HG03196 (cell line): ENCODE data around the gene TRIM39.

Experiments used
- ATAC-seq: cut with Tn5 transposase; IDR thresholded peaks from one replicate; pipeline ENCODE4 v1.9.1; 2021; ENCODE audit not compliant: unreplicated experiment

TRIM39 gene

GRCh38 chr6:30327232-30327746, 562 bp downstream of the TRIM39 start:
- ATAC-seq = no peak

- ATAC-seq = no peak
These were observed 1.7 kb downstream of the TRIM39 start for GRCh38 chr6:30328397-30328796.

GRCh38 chr6:30329331-30329730, 2.6 kb downstream of the TRIM39 start:
- no peak for ATAC-seq

- ATAC-seq = no peak
These were observed 5.3 kb downstream of the TRIM39 start for GRCh38 chr6:30331981-30332380.

GRCh38 chr6:30334075-30334783, 7.5 kb downstream of the TRIM39 start:
- ATAC-seq = no peak

- ATAC-seq = no peak
These were observed 13.9 kb downstream of the TRIM39 start for GRCh38 chr6:30340589-30341054.

- ATAC-seq = no peak
These were observed 14.5 kb downstream of the TRIM39 start for GRCh38 chr6:30341218-30341617.

- ATAC-seq = no peak
These were observed 15.0 kb downstream of the TRIM39 start for GRCh38 chr6:30341728-30342127.

GRCh38 chr6:30344191-30344867, 17.6 kb downstream of the TRIM39 start:
- ATAC-seq = no peak

- peak; percentile 80 for ATAC-seq
These were observed 18.3 kb downstream of the TRIM39 start, which contains the start of gene RPP21 for GRCh38 chr6:30344868-30345671. Gene RPP21 (plus strand): TSS chr6:30345156. CDS start chr6:30345172, 16 bp downstream.

- no peak for ATAC-seq
These were observed 19.1 kb downstream of the TRIM39 start for GRCh38 chr6:30345852-30346251.

- ATAC-seq = no peak
These were observed 22.2 kb downstream of the TRIM39 start for GRCh38 chr6:30348957-30349356.

GRCh38 chr6:30349421-30350177, 22.9 kb downstream of the TRIM39 start:
- ATAC-seq = no peak

GRCh38 chr6:30350524-30350923, 23.8 kb downstream of the TRIM39 start:
- ATAC-seq = no peak

GRCh38 chr6:30352550-30352949, 25.8 kb downstream of the TRIM39 start:
- ATAC-seq = no peak

GRCh38 chr6:30355281-30355680, 28.6 kb downstream of the TRIM39 start:
- no peak for ATAC-seq

- no peak for ATAC-seq
These were observed 29.8 kb downstream of the TRIM39 start for GRCh38 chr6:30356536-30356935.

- no peak for ATAC-seq
These were observed 31.2 kb downstream of the TRIM39 start for GRCh38 chr6:30357678-30358540.

- ATAC-seq = no peak
These were observed 32.5 kb downstream of the TRIM39 start for GRCh38 chr6:30359276-30359675.

- no peak for ATAC-seq
These were observed 33.4 kb downstream of the TRIM39 start for GRCh38 chr6:30360139-30360538.
